GM12892 (cell line): ENCODE measurements around the gene SLC24A3.

Experiments
- POLR2A ChIP-seq: IDR thresholded peaks from 2 replicates; pipeline ENCODE4 v1.6.1; 2011; ENCODE audit warnings: low read depth, low read length, control low read depth
- POLR2AphosphoS5 ChIP-seq: IDR thresholded peaks from 2 replicates; pipeline ENCODE4 v1.6.1; 2011; ENCODE audit warnings: low read depth, low read length, control low read depth

- no peak for TF ChIP-seq POLR2AphosphoS5
- TF ChIP-seq POLR2A, result no peak
These were observed 307.8 kb downstream of the SLC24A3 start for GRCh38 chr20:19520261-19520660.
